AG04449 (cell line): Measurements from ENCODE around the gene SLC25A47.

ENCODE experiments used
- CTCF ChIA-PET: fragments of 350-600 bp; formaldehyde crosslinking; extraction: SDS; loops from one replicate; lab custom pipeline; 2021; ENCODE audit warnings: antibody characterized with exemption; lab: Yijun Ruan, JAX
- POLR2A ChIA-PET: fragments of 400-600, 350-600 bp; formaldehyde crosslinking; extraction: SDS; loops from one replicate; lab custom pipeline; 2020; ENCODE audit warnings: antibody characterized with exemption, inconsistent platforms; lab: Yijun Ruan, JAX
- DNase-seq: peaks from one replicate; pipeline ENCODE4 v3.0.0-alpha.2; 2010; ENCODE audit warnings: low read depth, low spot score
- H3K4me3 ChIP-seq: 2 replicates; pipeline ENCODE4 v1.5.1; 2011; ENCODE audit warnings: low read depth, mild to moderate bottlenecking, control low read depth, low read length
- CTCF ChIP-seq: IDR thresholded peaks from one replicate; pipeline ENCODE4 v1.5.1; 2011; ENCODE audit warnings: mild to moderate bottlenecking, moderate library complexity, low read length, control low read depth, inconsistent platforms; ENCODE audit not compliant: insufficient read depth; ENCODE audit errors: missing control alignments

SLC25A47 gene

GRCh38 chr14:100328495-100329163 lies 5.5 kb downstream of the SLC25A47 start:
- DNase-seq = no peak
- POLR2A ChIA-PET = no interaction called here
- H3K4me3 ChIP-seq = no peak overlapping the region
- no peak for TF ChIP-seq CTCF
- CTCF ChIA-PET = no interaction called here

GRCh38 chr14:100329233-100330006 lies 6.3 kb downstream of the SLC25A47 start:
- no peak for TF ChIP-seq CTCF
- no peak overlapping the region for H3K4me3 ChIP-seq
- POLR2A ChIA-PET = no interaction called here
- CTCF ChIA-PET = no interaction called here
- no peak for DNase-seq

GRCh38 chr14:100330007-100330344 lies 6.8 kb downstream of the SLC25A47 start:
- ChIA-PET POLR2A (no interaction called here), CTCF (no interaction called here)
- TF ChIP-seq CTCF = no peak
- H3K4me3 ChIP-seq = no peak overlapping the region
- no peak for DNase-seq

- POLR2A ChIA-PET = no interaction called here
- TF ChIP-seq CTCF = no peak
- DNase-seq = no peak
- CTCF ChIA-PET = no interaction called here
- H3K4me3 ChIP-seq = no peak overlapping the region
Observed at GRCh38 chr14:100330388-100330931, 7.3 kb downstream of the SLC25A47 start.

- TF ChIP-seq CTCF = no peak
- POLR2A ChIA-PET = no interaction called here
- H3K4me3 ChIP-seq = no peak overlapping the region
- CTCF ChIA-PET = no interaction called here
- DNase-seq = no peak
Observed at GRCh38 chr14:100332071-100332639, 9.0 kb downstream of the SLC25A47 start.

- no peak overlapping the region for H3K4me3 ChIP-seq
- ChIA-PET POLR2A (no interaction called here), CTCF (no interaction called here)
- no peak for DNase-seq
- no peak for TF ChIP-seq CTCF
Observed at GRCh38 chr14:100332797-100333196, 9.7 kb downstream of the SLC25A47 start.
